Measurements from ENCODE around the gene DHRS4. TPM values are rescaled to one million over a fixed set of nuclear protein-coding genes. Genes with fewer than 3 reads are reported as not detected.
A peak's percentile ranks its signal among the peaks of the same experiment; 100 is the strongest.
"Not testable (repeated sequence)": the region's sequence is repeated elsewhere in the genome, so short reads cannot be mapped to it uniquely, and the experiment has no call there.

DHRS4 gene
- polyA plus RNA-seq, 12 donors, result 9.8 to 56.4 (median 15.7) TPM; not detected in 1

- peak; percentile 71 for DNase-seq
Measured at GRCh38 chr14:24013654-24014514, 60.3 kb downstream of the DHRS4 start.

- DNase-seq, result not testable (repeated sequence)
Measured at GRCh38 chr14:24015745-24016144, 62.2 kb downstream of the DHRS4 start.

Other genes starting within 250 kb of the DHRS4 start
- 10 to 100 TPM in 9 of 12 donors, 1 to 10 TPM in 2, not detected in 1; 8.6 to 17.0 (median 13.9) TPM for gene DHRS4L2, start 35.2 kb downstream of the DHRS4 start, polyA plus RNA-seq (ENCODE audit: insufficient read length in 12 of 12)
- gene CARMIL3, start 98.2 kb downstream of the DHRS4 start, polyA plus RNA-seq (ENCODE audit: insufficient read length in 12 of 12), result under 1 TPM in 10 of 12 donors, not detected in 2; 0.09 to 0.74 (median 0.22) TPM
- gene CPNE6, start 117.8 kb downstream of the DHRS4 start, polyA plus RNA-seq (ENCODE audit: insufficient read length in 12 of 12), result under 1 TPM in 2 of 12 donors, not detected in 10; 0.08 to 0.21 TPM
- gene PCK2, start 140.5 kb downstream of the DHRS4 start, polyA plus RNA-seq (ENCODE audit: insufficient read length in 12 of 12), result 10 to 100 TPM in 1 of 12 donors, 1 to 10 TPM in 10, not detected in 1; 2.2 to 17.9 (median 3.5) TPM
- 10 to 100 TPM in 11 of 12 donors, not detected in 1; 35.5 to 53.7 (median 40.5) TPM for gene DCAF11, start 161.0 kb downstream of the DHRS4 start, polyA plus RNA-seq (ENCODE audit: insufficient read length in 12 of 12)
- 1 to 10 TPM in 7 of 12 donors, under 1 TPM in 3, not detected in 2; 0.82 to 1.9 (median 1.4) TPM for gene NRL, start 161.2 kb downstream of the DHRS4 start, polyA plus RNA-seq (ENCODE audit: insufficient read length in 12 of 12)
- gene FITM1, start 176.9 kb downstream of the DHRS4 start, polyA plus RNA-seq (ENCODE audit: insufficient read length in 12 of 12), result 100 to 1,000 TPM in 6 of 12 donors, 10 to 100 TPM in 5, not detected in 1; 54.9 to 160 (median 102) TPM
- gene PSME1, start 182.4 kb downstream of the DHRS4 start, polyA plus RNA-seq (ENCODE audit: insufficient read length in 12 of 12), result 100 to 1,000 TPM in 9 of 12 donors, 10 to 100 TPM in 2, not detected in 1; 67.3 to 116 (median 106) TPM
- gene EMC9, start 187.8 kb downstream of the DHRS4 start, polyA plus RNA-seq (ENCODE audit: insufficient read length in 12 of 12), result 10 to 100 TPM in 11 of 12 donors, not detected in 1; 21.0 to 38.3 (median 25.8) TPM
- 100 to 1,000 TPM in 4 of 12 donors, 10 to 100 TPM in 7, not detected in 1; 68.9 to 105 (median 90.2) TPM for gene PSME2, start 192.8 kb downstream of the DHRS4 start, polyA plus RNA-seq (ENCODE audit: insufficient read length in 12 of 12)
- gene RNF31, start 193.7 kb downstream of the DHRS4 start, polyA plus RNA-seq (ENCODE audit: insufficient read length in 12 of 12), result 10 to 100 TPM in 11 of 12 donors, not detected in 1; 27.3 to 75.4 (median 35.6) TPM
- gene IRF9, start 207.5 kb downstream of the DHRS4 start, polyA plus RNA-seq (ENCODE audit: insufficient read length in 12 of 12), result 10 to 100 TPM in 11 of 12 donors, not detected in 1; 18.1 to 46.6 (median 25.9) TPM
- 10 to 100 TPM in 4 of 12 donors, 1 to 10 TPM in 7, not detected in 1; 5.7 to 52.4 (median 8.6) TPM for gene REC8, start 218.3 kb downstream of the DHRS4 start, polyA plus RNA-seq (ENCODE audit: insufficient read length in 12 of 12)
- gene IPO4, start 235.0 kb downstream of the DHRS4 start, polyA plus RNA-seq (ENCODE audit: insufficient read length in 12 of 12), result 10 to 100 TPM in 11 of 12 donors, not detected in 1; 17.5 to 32.3 (median 24.2) TPM
- 10 to 100 TPM in 11 of 12 donors, not detected in 1; 13.2 to 60.8 (median 17.5) TPM for gene TM9SF1, start 241.7 kb downstream of the DHRS4 start, polyA plus RNA-seq (ENCODE audit: insufficient read length in 12 of 12)

All from muscle of arm (tissue), 12 donors.